T-helper 2 cell (primary cell): ENCODE results near the gene CD276.
"Not testable (repeated sequence)": the region's sequence is repeated elsewhere in the genome, so short reads cannot be mapped to it uniquely, and the experiment has no call there.

Experiments
- DNase-seq, 5 experiments: peaks; one replicate each; pipeline versions ENCODE4 v3.0.0 to v3.0.0-alpha.2; 2012 to 2022

The CD276 gene

GRCh38 chr15:73684581-73685455 is 635 bp downstream of the CD276 start:
- no peak for DNase-seq

GRCh38 chr15:73685981-73686380 is 1.8 kb downstream of the CD276 start:
- no peak for DNase-seq

- DNase-seq: no peak
Observed at GRCh38 chr15:73686781-73687256, 2.6 kb downstream of the CD276 start.

GRCh38 chr15:73687351-73687750 is 3.2 kb downstream of the CD276 start:
- DNase-seq: no peak

GRCh38 chr15:73688455-73688854 is 4.3 kb downstream of the CD276 start:
- no peak for DNase-seq

- no peak for DNase-seq
Observed at GRCh38 chr15:73691396-73691795, 7.2 kb downstream of the CD276 start.

GRCh38 chr15:73694419-73694818 is 10.2 kb downstream of the CD276 start:
- DNase-seq: no peak

GRCh38 chr15:73695773-73696640 is 11.8 kb downstream of the CD276 start:
- no peak for DNase-seq

GRCh38 chr15:73696641-73697001 is 12.4 kb downstream of the CD276 start:
- no peak for DNase-seq

GRCh38 chr15:73697033-73697467 is 12.9 kb downstream of the CD276 start:
- peak; percentile 42 to 95 (median 59) for DNase-seq

- no peak for DNase-seq
Observed at GRCh38 chr15:73699249-73700040, 15.3 kb downstream of the CD276 start.

- DNase-seq: peak; percentile 33 to 81 (median 58)
Observed at GRCh38 chr15:73700041-73700842, 16.1 kb downstream of the CD276 start.

GRCh38 chr15:73702311-73703239 is 18.4 kb downstream of the CD276 start:
- not testable (repeated sequence) for DNase-seq

GRCh38 chr15:73703601-73704000 is 19.4 kb downstream of the CD276 start:
- not testable (repeated sequence) for DNase-seq

- not testable (repeated sequence) for DNase-seq
Observed at GRCh38 chr15:73704142-73704868, 20.1 kb downstream of the CD276 start.

GRCh38 chr15:73704869-73705645 is 20.9 kb downstream of the CD276 start:
- DNase-seq: peak in 4 of 5 experiments; percentile 9 to 71 (median 44)

GRCh38 chr15:73708691-73709090 is 24.5 kb downstream of the CD276 start:
- no peak for DNase-seq

GRCh38 chr15:73709241-73709640 is 25.1 kb downstream of the CD276 start:
- DNase-seq: no peak

- no peak for DNase-seq
Observed at GRCh38 chr15:73709686-73710085, 25.5 kb downstream of the CD276 start.
